Kidney (tissue), 14 donors: ENCODE measurements around the gene ZBED4. TPM values are rescaled to one million over a fixed set of nuclear protein-coding genes. Genes with fewer than 3 reads are reported as not detected.

Source experiments
- DNase-seq, 5 donors: peaks; one replicate each; pipeline ENCODE4 v3.0.0-alpha.2; 2013 to 2020
- FAIRE-seq: peaks from 2 replicates; lab custom pipeline; 2012; peaks lifted over from hg19 to GRCh38; lab: Jason Lieb, UNC
- H3K27ac ChIP-seq, 2 donors: one replicate each; pipeline ENCODE4 v1.7.0; 2013; ENCODE audit warnings: low read depth in 2 of 2, low read length in 2 of 2, inconsistent platforms in 1 of 2
- H3K27me3 ChIP-seq: one replicate; pipeline ENCODE4 v1.7.1; 2013; ENCODE audit warnings: low read length, inconsistent platforms; ENCODE audit not compliant: control insufficient read depth, insufficient read depth
- H3K36me3 ChIP-seq, 3 donors: one replicate each; pipeline versions ENCODE4 v1.7.0 to v1.7.1; 2013; ENCODE audit warnings: low read length in 3 of 3, control low read depth in 1 of 3, inconsistent platforms in 1 of 3; ENCODE audit not compliant: insufficient read depth in 3 of 3, control insufficient read depth in 2 of 3
- H3K4me1 ChIP-seq, 3 donors: one replicate each; pipeline versions ENCODE4 v1.7.0 to v1.7.1; 2013; ENCODE audit warnings: low read length in 3 of 3, inconsistent platforms in 1 of 3, low read depth in 1 of 3; ENCODE audit not compliant: control insufficient read depth in 2 of 3, insufficient read depth in 2 of 3
- H3K4me3 ChIP-seq, 3 donors: one replicate each; pipeline versions ENCODE4 v1.7.0 to v1.8.1; 2013; ENCODE audit warnings: low read length in 3 of 3, control low read depth in 1 of 3, inconsistent platforms in 1 of 3
- H3K9ac ChIP-seq, 3 donors: one replicate each; pipeline versions ENCODE4 v1.7.0 to v1.7.1; 2013; ENCODE audit warnings: low read length in 3 of 3, control low read depth in 1 of 3, inconsistent platforms in 1 of 3
- H3K9me3 ChIP-seq, 3 donors: one replicate each; pipeline versions ENCODE4 v1.7.0 to v1.7.1; 2013; ENCODE audit warnings: low read length in 3 of 3, control low read depth in 1 of 3, inconsistent platforms in 1 of 3; ENCODE audit not compliant: control insufficient read depth in 2 of 3, insufficient read depth in 1 of 3
- CTCF ChIP-seq: IDR thresholded peaks from 3 replicates; pipeline ENCODE4 v1.5.1; 2012; ENCODE audit warnings: mild to moderate bottlenecking, moderate library complexity, borderline replicate concordance; ENCODE audit not compliant: insufficient read depth; ENCODE audit errors: extremely low read depth
- intact Hi-C: fragments of 100-400 bp; cut with DNase I; formaldehyde crosslinking; loops from one replicate; pipeline ENCODE4 v1.11.1; 2022
- polyA plus RNA-seq: library from polyadenylated mRNA; stranded (reverse); fragments of 350-450 nt; fragmentation: Illumina TruSeq; extraction: RNeasy Lipid Tissue Mini Kit (QIAGEN cat#74804); gene quantifications from one replicate; pipeline ENCODE4 v1.2.3, GENCODE V29; 2014; ENCODE audit warnings: low read depth, low replicate concordance; ENCODE audit not compliant: insufficient read depth
- total RNA-seq: library from RNA; stranded (reverse); fragmentation: NEBNext Ultra II Directional; extraction: Animal tissue kit (Norgen Biotek cat#: 25700); gene quantifications from one replicate; pipeline ENCODE4 v1.2.1, GENCODE V29; 2021
- donor health status: control.
- donor health status: control.
- donor health status: control.
- donor health status: control.
- donor health status: control.
- donor health status: DM: yes; HTN: yes; CAD: no.
- donor health status: Normal renal cell carcinoma (clear cell type).

ZBED4 gene
- total and polyA plus RNA-seq, 2 donors from 2014 or later = 2.1 to 12.9 TPM

- H3K4me3 ChIP-seq = peak overlapping the region in 1 of 3 donors; percentile 29
- H3K27ac ChIP-seq = peak overlapping the region; percentile 86 to 93
- H3K9me3 ChIP-seq = no peaks in the 10 kb centered on the region
- peaks cover 0 to 43% (median 3%) of the 10 kb centered on the region in 3 donors for H3K4me1 ChIP-seq
- TF ChIP-seq CTCF = no peak
- intact Hi-C loops = no loop called here
- H3K36me3 ChIP-seq = no peaks in the 10 kb centered on the region
- FAIRE-seq (no peak), DNase-seq (peak in 4 of 5 donors; percentile 39 to 98 (median 73))
- no peaks in the 10 kb centered on the region for H3K27me3 ChIP-seq
- peak overlapping the region in 2 of 3 donors; percentile 17 to 55 for H3K9ac ChIP-seq
These were observed 81.4 kb downstream of the ZBED4 start for GRCh38 chr22:49934891-49935557.

GRCh38 chr22:49935561-49935960 lies 81.9 kb downstream of the ZBED4 start:
- no peak for TF ChIP-seq CTCF
- no peaks in the 10 kb centered on the region for H3K36me3 ChIP-seq
- H3K27me3 ChIP-seq = no peaks in the 10 kb centered on the region
- H3K4me1 ChIP-seq = peaks cover 0 to 40% (median 3%) of the 10 kb centered on the region in 3 donors
- DNase-seq (peak in 1 of 5 donors; percentile 90), FAIRE-seq (no peak)
- H3K9me3 ChIP-seq = no peaks in the 10 kb centered on the region
- no peak overlapping the region for H3K9ac ChIP-seq
- intact Hi-C loops = no loop called here
- no peak overlapping the region for H3K27ac ChIP-seq
- no peak overlapping the region for H3K4me3 ChIP-seq

- FAIRE-seq (no peak), DNase-seq (peak; percentile 54 to 99 (median 79))
- H3K4me3 ChIP-seq = no peak overlapping the region
- intact Hi-C loops = no loop called here
- peaks cover 0 to 33% (median 3%) of the 10 kb centered on the region in 3 donors for H3K4me1 ChIP-seq
- H3K9me3 ChIP-seq = no peaks in the 10 kb centered on the region
- peak overlapping the region in 1 of 3 donors; percentile 67 for H3K9ac ChIP-seq
- H3K27me3 ChIP-seq = no peaks in the 10 kb centered on the region
- H3K27ac ChIP-seq = peak overlapping the region; percentile 92 to 96
- no peak for TF ChIP-seq CTCF
- no peaks in the 10 kb centered on the region for H3K36me3 ChIP-seq
These were observed 82.7 kb downstream of the ZBED4 start for GRCh38 chr22:49936018-49936972.
